Pancreas (tissue), 10 donors: Measurements from ENCODE around the gene BCAN. TPM values are rescaled to one million over a fixed set of nuclear protein-coding genes. Genes with fewer than 3 reads are reported as not detected.
A peak's percentile ranks its signal among the peaks of the same experiment; 100 is the strongest.

Experiments
- ATAC-seq, 4 donors: fragments of 200-7000 bp; cut with Tn5 transposase; one replicate each; pipeline versions ENCODE4 v1.8.0 to v1.9.1; 2020; ENCODE audit warnings: mild to moderate bottlenecking in 4 of 4, moderate library complexity in 4 of 4
- DNase-seq, 6 donors: peaks; one replicate each; pipeline ENCODE4 v3.0.0-alpha.2; 2020
- FAIRE-seq: peaks from 2 replicates; lab custom pipeline; 2012; peaks lifted over from hg19 to GRCh38; lab: Jason Lieb, UNC
- H3K27ac ChIP-seq, 4 donors: fragments of 200-600 bp; sonication (generic); 1 replicate in 3 of 4; 2 replicates in 1 of 4; pipeline versions ENCODE4 v1.5.0 to v1.8.0; 2020
- H3K27me3 ChIP-seq, 4 donors: fragments of 200-600 bp; one replicate each; pipeline ENCODE4 v1.8.0; 2021
- H3K36me3 ChIP-seq, 3 donors: fragments of 200-600 bp; sonication (generic) in 1 of 3; one replicate each; pipeline versions ENCODE4 v1.5.0 to v1.8.0; 2020 to 2021
- H3K4me1 ChIP-seq, 3 donors: fragments of 200-600 bp; one replicate each; pipeline ENCODE4 v1.8.0; 2021
- H3K4me3 ChIP-seq, 4 donors: fragments of 200-600 bp; sonication (generic) in 2 of 4; one replicate each; pipeline versions ENCODE4 v1.5.0 to v1.8.0; 2020 to 2021
- H3K9me3 ChIP-seq, 4 donors: fragments of 200-600 bp; one replicate each; pipeline ENCODE4 v1.8.0; 2021
- CTCF ChIP-seq, 4 donors: fragments of 200-600 bp; sonication (generic) in 3 of 4; IDR thresholded peaks; one replicate each; pipeline versions ENCODE4 v1.5.0 to v1.8.0; 2021; ENCODE audit warnings: antibody characterized with exemption in 4 of 4
- WGBS, 2 donors: extraction: QIAGEN DNeasy Blood & Tissue Kit; methylation state at CpG; one replicate each; pipeline ENCODE4 v1.1.7; 2013; 5-methylcytosine and 5-hydroxymethylcytosine counted together
- intact Hi-C, 3 donors: fragments of 100-400 bp; cut with DNase I; formaldehyde crosslinking; loops; one replicate each; pipeline versions ENCODE4 v1.11.1 to v1.14.2; 2022
- polyA plus RNA-seq, 2 donors: library from polyadenylated mRNA; stranded (reverse); fragments of 200-250 nt; gene quantifications; one replicate each; pipeline ENCODE4 v1.2.3, GENCODE V29; 2013
- total RNA-seq, 6 donors: library from RNA; stranded (reverse); fragmentation: NEBNext Ultra II Directional in 4 of 6; extraction: Animal tissue kit (Norgen Biotek cat#: 25700) in 4 of 6; gene quantifications; one replicate each; pipeline versions ENCODE4 v1.2.1 to v1.2.4, GENCODE V29; 2021 to 2023
- donor health status: healthy with polysubstance abuse.
- donor health status: DM: no; HTN: no; CAD: no; lungs with moderate emphysema.
- donor health status: DM: no; HTN: no; CAD: no.
- donor health status: control.
- donor health status: control.
- donor health status: Bipolar disorder and iron deficiency.
- donor health status: DM: yes; HTN: yes; CAD: no.
- donor health status: DM: no; HTN: no; CAD: no.
- donor health status: DM: no; HTN: no; CAD: no.
- donor health status: DM: yes; HTN: yes; CAD: no.

Gene BCAN
- total and polyA plus RNA-seq, 8 donors: 0.12 TPM; not detected in 7

- DNase-seq (no peak), ATAC-seq (no peak), FAIRE-seq (no peak)
- intact Hi-C loops: no loop called here
- Histone ChIP-seq H3K27me3 (no peaks in the 10 kb centered on the region), H3K9me3 (no peaks in the 10 kb centered on the region), H3K4me3 (no peak overlapping the region), H3K36me3 (peaks cover 0 to 13% (median 0%) of the 10 kb centered on the region in 3 donors), H3K4me1 (peaks cover 0 to 8% (median 4%) of the 10 kb centered on the region in 3 donors), H3K27ac (no peak overlapping the region)
- 73 to 74% methylated on average over 3 of the region's 3 CpGs for WGBS, 2 donors
- TF ChIP-seq CTCF (IDR thresholded peaks at IDR 0.05): no peak
These were observed 47.7 kb upstream of the BCAN start for GRCh38 chr1:156594190-156594589.

- no peaks in the 10 kb centered on the region for H3K9me3 ChIP-seq
- H3K27ac ChIP-seq: no peak overlapping the region
- TF ChIP-seq CTCF (IDR thresholded peaks at IDR 0.05): no peak
- no peak for ATAC-seq
- no peak for FAIRE-seq
- no peaks in the 10 kb centered on the region for H3K27me3 ChIP-seq
- intact Hi-C loops: no loop called here
- 79 to 88% methylated on average over 2 of the region's 2 CpGs for WGBS, 2 donors
- no peak overlapping the region for H3K4me3 ChIP-seq
- peak in 1 of 6 donors; percentile 17 for DNase-seq
- H3K4me1 ChIP-seq: peaks cover 4 to 14% (median 7%) of the 10 kb centered on the region in 3 donors
- peaks cover 0 to 13% (median 0%) of the 10 kb centered on the region in 3 donors for H3K36me3 ChIP-seq
These were observed 46.9 kb upstream of the BCAN start for GRCh38 chr1:156595016-156595415.

GRCh38 chr1:156596426-156596825, 45.5 kb upstream of the BCAN start:
- Histone ChIP-seq H3K4me3 (no peak overlapping the region), H3K27ac (no peak overlapping the region), H3K27me3 (no peaks in the 10 kb centered on the region), H3K4me1 (peaks cover 10 to 14% (median 12%) of the 10 kb centered on the region in 3 donors), H3K9me3 (no peaks in the 10 kb centered on the region), H3K36me3 (peaks cover 0 to 13% (median 0%) of the 10 kb centered on the region in 3 donors)
- intact Hi-C loops: no loop called here
- WGBS, 2 donors: 79 to 80% methylated on average over 3 of the region's 3 CpGs
- no peak for ATAC-seq
- DNase-seq: peak in 1 of 6 donors; percentile 11
- TF ChIP-seq CTCF (IDR thresholded peaks at IDR 0.05): no peak
- no peak for FAIRE-seq

GRCh38 chr1:156598125-156598524, 43.8 kb upstream of the BCAN start:
- Histone ChIP-seq H3K4me3 (no peak overlapping the region), H3K9me3 (no peaks in the 10 kb centered on the region), H3K36me3 (peaks cover 0 to 13% (median 0%) of the 10 kb centered on the region in 3 donors), H3K27me3 (no peaks in the 10 kb centered on the region), H3K27ac (no peak overlapping the region), H3K4me1 (peaks cover 6 to 16% (median 12%) of the 10 kb centered on the region in 3 donors)
- ATAC-seq (no peak), FAIRE-seq (no peak), DNase-seq (peak in 1 of 6 donors; percentile 22)
- intact Hi-C loops: no loop called here
- 90 to 95% methylated on average over 5 of the region's 5 CpGs for WGBS, 2 donors
- no peak for TF ChIP-seq CTCF (IDR thresholded peaks at IDR 0.05)

- ATAC-seq: no peak
- Histone ChIP-seq H3K36me3 (peaks cover 0 to 13% (median 0%) of the 10 kb centered on the region in 3 donors), H3K4me3 (no peak overlapping the region), H3K27ac (no peak overlapping the region), H3K4me1 (peaks cover 6 to 16% (median 12%) of the 10 kb centered on the region in 3 donors), H3K27me3 (no peaks in the 10 kb centered on the region), H3K9me3 (no peaks in the 10 kb centered on the region)
- peak in 1 of 6 donors; percentile 9 for DNase-seq
- intact Hi-C loops: no loop called here
- TF ChIP-seq CTCF (IDR thresholded peaks at IDR 0.05): no peak
- WGBS, 2 donors: 83 to 94% methylated on average over 4 of the region's 4 CpGs
- no peak for FAIRE-seq
These were observed 43.0 kb upstream of the BCAN start for GRCh38 chr1:156598731-156599432.
